Measurements from ENCODE around the gene CFAP97.

CFAP97 gene

GRCh38 chr4:185224597-185224996 is 20.8 kb upstream of the CFAP97 start:
- no peak for DNase-seq (ENCODE audit: low read depth)
- no peak overlapping the region for H3K4me3 ChIP-seq (ENCODE audit: low read depth, low read length)
- in situ Hi-C loops (cut with HindIII; ENCODE audit: low sequenced_read_pairs), result loop anchor here (10.0 kb wide), 1 partner anchor 130 kb away; no protein-coding TSS in a partner anchor
- peak; percentile 3 for TF ChIP-seq CTCF (IDR thresholded peaks at IDR 0.05; ENCODE audit: low read depth, low read length, missing control alignments)

- DNase-seq (ENCODE audit: low read depth), result no peak
- no peak overlapping the region for H3K4me3 ChIP-seq (ENCODE audit: low read depth, low read length)
- in situ Hi-C loops (cut with HindIII; ENCODE audit: low sequenced_read_pairs), result loop anchor here (10.0 kb wide), 1 partner anchor 132 kb away; no protein-coding TSS in a partner anchor
- no peak for TF ChIP-seq CTCF (IDR thresholded peaks at IDR 0.05; ENCODE audit: low read depth, low read length, missing control alignments)
These were observed 18.8 kb upstream of the CFAP97 start for GRCh38 chr4:185222598-185222997.

- in situ Hi-C loops (cut with HindIII; ENCODE audit: low sequenced_read_pairs), result loop anchor here (10.0 kb wide), 1 partner anchor 133 kb away; no protein-coding TSS in a partner anchor
- DNase-seq (ENCODE audit: low read depth), result no peak
- no peak overlapping the region for H3K4me3 ChIP-seq (ENCODE audit: low read depth, low read length)
- no peak for TF ChIP-seq CTCF (IDR thresholded peaks at IDR 0.05; ENCODE audit: low read depth, low read length, missing control alignments)
These were observed 18.1 kb upstream of the CFAP97 start for GRCh38 chr4:185221912-185222311.

- TF ChIP-seq CTCF (IDR thresholded peaks at IDR 0.05; ENCODE audit: low read depth, low read length, missing control alignments), result no peak
- no peak overlapping the region for H3K4me3 ChIP-seq (ENCODE audit: low read depth, low read length)
- in situ Hi-C loops (cut with HindIII; ENCODE audit: low sequenced_read_pairs), result loop anchor here (10.0 kb wide), 1 partner anchor 133 kb away; no protein-coding TSS in a partner anchor
- no peak for DNase-seq (ENCODE audit: low read depth)
These were observed 17.7 kb upstream of the CFAP97 start for GRCh38 chr4:185221491-185221890.

GRCh38 chr4:185219551-185220344 is 15.9 kb upstream of the CFAP97 start:
- H3K4me3 ChIP-seq (ENCODE audit: low read depth, low read length), result no peak overlapping the region
- TF ChIP-seq CTCF (IDR thresholded peaks at IDR 0.05; ENCODE audit: low read depth, low read length, missing control alignments), result no peak
- in situ Hi-C loops (cut with HindIII; ENCODE audit: low sequenced_read_pairs), result loop anchor here (10.0 kb wide), 1 partner anchor 135 kb away; no protein-coding TSS in a partner anchor
- DNase-seq (ENCODE audit: low read depth), result peak; percentile 76

GRCh38 chr4:185218312-185218711 is 14.5 kb upstream of the CFAP97 start:
- DNase-seq (ENCODE audit: low read depth), result no peak
- H3K4me3 ChIP-seq (ENCODE audit: low read depth, low read length), result no peak overlapping the region
- no peak for TF ChIP-seq CTCF (IDR thresholded peaks at IDR 0.05; ENCODE audit: low read depth, low read length, missing control alignments)
- in situ Hi-C loops (cut with HindIII; ENCODE audit: low sequenced_read_pairs), result no loop called here

Measured in astrocyte of the cerebellum (primary cell).